C4-2B (cell line): ENCODE data around the gene TRAPPC12.

Source experiments
- CTCF ChIP-seq: fragments of 450-650 bp; conservative IDR thresholded peaks from 2 replicates; pipeline ENCODE4 v1.5.1; 2017; ENCODE audit warnings: mild to moderate bottlenecking
- ZFX ChIP-seq: fragments of 450-650 bp; IDR thresholded peaks from 2 replicates; pipeline ENCODE4 v1.6.1; 2017

GRCh38 chr2:3341336-3341735 lies 38.2 kb upstream of the TRAPPC12 start:
- TF ChIP-seq CTCF (no peak), ZFX (no peak)
